Activated naive CD8-positive, alpha-beta T cell treated with anti-CD3 and anti-CD28 coated beads, Interleukin-2, amount 50 U/mL, for 24 hours (primary cell): ENCODE data around the gene CCL25.

Source experiments
- ATAC-seq: fragments of 150-1000 bp; cut with Tn5 transposase; one replicate; pipeline ENCODE4 v1.10.0; 2021
- DNase-seq: peaks from one replicate; pipeline ENCODE4 v3.0.0; 2021
- H3K27ac Mint-ChIP-seq: one replicate; pipeline ENCODE4 v1.8.0; 2021; ENCODE audit warnings: mild to moderate bottlenecking, mixed read lengths
- H3K27me3 Mint-ChIP-seq: one replicate; pipeline ENCODE4 v1.8.0; 2021; ENCODE audit warnings: mixed read lengths
- H3K36me3 Mint-ChIP-seq: one replicate; pipeline ENCODE4 v1.8.0; 2021; ENCODE audit warnings: low read depth, mixed read lengths
- H3K4me1 Mint-ChIP-seq: one replicate; pipeline ENCODE4 v1.8.0; 2021; ENCODE audit warnings: mixed read lengths
- H3K4me3 Mint-ChIP-seq: one replicate; pipeline ENCODE4 v1.8.0; 2021; ENCODE audit warnings: mild to moderate bottlenecking, moderate library complexity, mixed read lengths
- H3K9me3 Mint-ChIP-seq: one replicate; pipeline ENCODE4 v1.8.0; 2021; ENCODE audit warnings: mixed read lengths

The CCL25 gene

DNA sequence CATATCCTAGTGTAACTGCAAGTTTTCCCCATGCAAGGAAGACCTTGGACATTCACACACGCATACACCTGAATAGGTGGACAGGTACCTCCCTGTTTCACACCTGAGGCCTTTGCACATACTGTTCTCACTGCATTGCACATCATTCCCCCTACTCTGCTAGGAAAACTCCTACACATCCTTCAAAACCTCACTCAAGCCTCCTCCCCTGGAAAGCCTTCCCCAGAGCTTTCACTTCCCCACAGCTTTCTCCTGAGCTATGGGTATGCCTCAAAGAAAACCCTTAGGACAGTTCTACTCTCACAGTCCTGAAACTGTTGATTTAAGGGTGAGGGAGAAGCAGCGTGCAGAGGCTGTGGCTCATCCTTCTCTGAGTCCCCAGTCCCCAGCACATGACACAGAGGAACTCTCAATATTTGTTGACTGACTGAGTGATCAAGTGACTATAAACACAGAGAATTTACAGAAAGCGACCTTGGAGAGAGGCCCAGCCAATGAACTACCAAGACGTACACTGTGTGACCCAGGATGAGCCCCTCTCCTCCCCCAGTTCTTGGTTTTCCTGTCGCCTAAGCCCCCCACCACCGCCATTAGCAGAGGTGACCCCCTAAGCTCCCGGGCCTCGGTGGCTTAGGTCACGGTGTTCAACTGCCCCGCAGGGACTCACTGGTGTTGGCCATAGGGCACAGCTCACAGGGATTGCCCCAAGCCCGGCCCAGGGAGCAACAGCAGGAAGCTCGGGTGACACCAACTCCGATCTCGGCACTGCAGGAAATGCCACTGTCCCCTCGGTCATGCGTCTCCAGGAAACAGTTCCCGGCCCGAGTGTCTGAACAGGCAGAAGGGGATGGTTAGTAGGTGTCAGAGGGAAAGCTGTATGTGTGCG, 56.2 kb downstream of the CCL25 start:
- Mint-ChIP-seq H3K36me3 (no peaks in the 10 kb centered on the region), H3K9me3 (no peaks in the 10 kb centered on the region), H3K27ac (no peak overlapping the region), H3K4me3 (no peak overlapping the region), H3K4me1 (no peaks in the 10 kb centered on the region), H3K27me3 (peaks cover 20% of the 10 kb centered on the region)
- no peak for ATAC-seq
- DNase-seq: no peak

DNA sequence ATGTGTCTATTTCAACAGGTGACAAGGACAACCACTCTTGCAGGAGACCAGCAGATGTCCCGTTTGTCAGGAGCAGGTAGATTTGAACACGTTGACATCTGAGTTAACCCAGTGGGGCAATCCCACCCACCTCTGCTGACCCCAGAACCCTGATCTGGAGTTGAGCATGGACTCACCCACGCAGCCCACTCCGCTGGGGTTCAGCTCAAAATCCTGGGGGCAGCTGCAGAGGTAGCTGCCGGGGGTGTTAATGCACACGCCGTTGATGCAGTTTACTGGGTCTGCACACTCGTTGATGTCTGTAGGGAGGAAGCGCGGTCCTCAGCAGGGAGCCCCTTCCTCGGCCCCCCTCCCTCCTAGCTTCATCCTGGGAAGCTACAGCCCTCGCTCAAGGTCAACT, 56.9 kb downstream of the CCL25 start:
- Mint-ChIP-seq H3K36me3 (no peaks in the 10 kb centered on the region), H3K27me3 (peaks cover 20% of the 10 kb centered on the region), H3K27ac (no peak overlapping the region), H3K4me1 (no peaks in the 10 kb centered on the region), H3K4me3 (no peak overlapping the region), H3K9me3 (no peaks in the 10 kb centered on the region)
- DNase-seq (no peak), ATAC-seq (no peak)

DNA sequence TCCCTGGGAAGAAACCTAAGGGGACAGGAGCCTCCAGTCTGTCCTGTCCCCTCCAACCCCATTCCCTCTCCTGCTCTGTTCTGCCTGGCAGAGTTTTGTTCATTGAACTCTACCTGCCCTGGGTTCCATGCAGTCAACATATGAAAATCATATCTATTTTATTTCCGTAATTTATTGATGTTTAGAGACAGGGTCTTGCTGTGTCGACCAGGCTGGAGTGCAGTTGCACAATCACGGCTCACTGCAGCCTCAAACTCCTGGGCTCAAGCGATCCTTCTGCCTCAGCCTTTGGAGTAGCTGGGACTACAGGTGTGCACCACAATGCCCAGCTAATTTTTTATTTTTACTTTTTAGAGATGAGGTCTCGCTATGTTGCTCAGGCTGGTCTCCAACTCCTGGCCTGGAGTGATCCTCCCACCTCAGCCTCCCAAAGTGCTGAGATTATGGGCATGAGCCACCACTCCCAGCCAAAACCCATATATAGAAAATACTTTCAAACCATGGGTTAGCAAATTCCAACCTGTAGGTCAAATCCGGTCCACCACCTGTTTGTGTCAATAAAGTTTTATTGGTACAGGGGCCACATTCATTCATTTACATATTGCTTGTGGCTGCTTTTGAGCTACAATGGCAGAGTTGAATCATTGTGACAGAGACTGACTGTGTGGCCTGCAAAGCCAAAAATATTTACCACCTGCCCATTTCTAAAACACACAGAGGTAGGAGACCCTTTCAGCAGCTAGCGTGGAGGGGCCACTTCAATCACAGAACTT, 57.5 kb downstream of the CCL25 start:
- DNase-seq: no peak
- H3K9me3 Mint-ChIP-seq: no peaks in the 10 kb centered on the region
- peaks cover 20% of the 10 kb centered on the region for H3K27me3 Mint-ChIP-seq
- H3K4me3 Mint-ChIP-seq: no peak overlapping the region
- no peak overlapping the region for H3K27ac Mint-ChIP-seq
- H3K36me3 Mint-ChIP-seq: no peaks in the 10 kb centered on the region
- no peak for ATAC-seq
- H3K4me1 Mint-ChIP-seq: no peaks in the 10 kb centered on the region

DNA sequence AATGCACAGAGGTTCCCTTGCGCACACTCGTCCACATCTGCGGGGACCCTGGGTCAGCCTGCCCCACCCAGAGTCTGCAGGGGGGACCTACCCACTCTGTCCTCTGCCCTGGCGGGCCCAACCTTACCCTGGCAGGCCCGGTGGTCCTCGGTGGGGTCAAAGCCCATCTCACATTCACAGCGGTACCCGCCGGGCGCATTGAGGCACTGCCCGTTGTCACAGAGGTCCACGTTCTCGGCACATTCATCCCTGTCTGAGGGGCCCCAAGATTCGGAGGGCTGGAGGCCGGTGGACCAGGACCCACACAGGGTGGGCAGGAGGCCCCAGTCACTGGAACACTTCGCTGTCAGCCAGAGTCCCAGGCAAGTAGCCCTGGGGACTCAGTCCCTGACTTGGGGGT, 58.4 kb downstream of the CCL25 start:
- ATAC-seq (no peak), DNase-seq (no peak)
- no peak overlapping the region for H3K4me3 Mint-ChIP-seq
- no peaks in the 10 kb centered on the region for H3K4me1 Mint-ChIP-seq
- H3K36me3 Mint-ChIP-seq: no peaks in the 10 kb centered on the region
- no peak overlapping the region for H3K27ac Mint-ChIP-seq
- no peaks in the 10 kb centered on the region for H3K9me3 Mint-ChIP-seq
- peaks cover 15% of the 10 kb centered on the region for H3K27me3 Mint-ChIP-seq

DNA sequence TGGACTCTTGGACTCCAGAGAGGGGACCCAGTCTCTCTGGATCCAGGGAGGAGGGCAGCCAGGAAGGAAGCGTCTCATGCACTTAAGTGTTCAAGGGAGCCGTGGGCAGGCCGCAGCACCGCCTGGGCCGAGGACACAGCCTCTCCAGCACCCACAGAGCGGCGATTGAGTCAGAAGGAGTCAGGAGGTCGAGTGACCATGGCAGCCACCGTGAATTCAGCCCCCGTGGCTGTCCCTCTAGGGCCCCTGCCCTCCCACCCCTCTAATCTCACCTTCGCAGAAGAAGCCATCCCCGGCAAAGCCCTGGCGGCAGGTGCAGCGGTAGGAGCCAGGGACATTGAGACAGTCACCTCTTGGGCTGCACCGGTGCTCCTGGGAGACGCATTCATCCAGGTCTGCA, 58.8 kb downstream of the CCL25 start:
- Mint-ChIP-seq H3K9me3 (no peaks in the 10 kb centered on the region), H3K4me3 (no peak overlapping the region), H3K36me3 (no peaks in the 10 kb centered on the region), H3K27me3 (peaks cover 15% of the 10 kb centered on the region), H3K27ac (no peak overlapping the region), H3K4me1 (no peaks in the 10 kb centered on the region)
- ATAC-seq (no peak), DNase-seq (no peak)
